HG02870 (cell line): ENCODE results near the gene INO80E.
A peak's percentile ranks its signal among the peaks of the same experiment; 100 is the strongest.
"Not testable (repeated sequence)": the region's sequence is repeated elsewhere in the genome, so short reads cannot be mapped to it uniquely, and the experiment has no call there.

Experiments used
- ATAC-seq: cut with Tn5 transposase; IDR thresholded peaks from one replicate; pipeline ENCODE4 v1.9.1; 2021; ENCODE audit warnings: mild to moderate bottlenecking, moderate library complexity; ENCODE audit not compliant: unreplicated experiment

The INO80E gene

DNA sequence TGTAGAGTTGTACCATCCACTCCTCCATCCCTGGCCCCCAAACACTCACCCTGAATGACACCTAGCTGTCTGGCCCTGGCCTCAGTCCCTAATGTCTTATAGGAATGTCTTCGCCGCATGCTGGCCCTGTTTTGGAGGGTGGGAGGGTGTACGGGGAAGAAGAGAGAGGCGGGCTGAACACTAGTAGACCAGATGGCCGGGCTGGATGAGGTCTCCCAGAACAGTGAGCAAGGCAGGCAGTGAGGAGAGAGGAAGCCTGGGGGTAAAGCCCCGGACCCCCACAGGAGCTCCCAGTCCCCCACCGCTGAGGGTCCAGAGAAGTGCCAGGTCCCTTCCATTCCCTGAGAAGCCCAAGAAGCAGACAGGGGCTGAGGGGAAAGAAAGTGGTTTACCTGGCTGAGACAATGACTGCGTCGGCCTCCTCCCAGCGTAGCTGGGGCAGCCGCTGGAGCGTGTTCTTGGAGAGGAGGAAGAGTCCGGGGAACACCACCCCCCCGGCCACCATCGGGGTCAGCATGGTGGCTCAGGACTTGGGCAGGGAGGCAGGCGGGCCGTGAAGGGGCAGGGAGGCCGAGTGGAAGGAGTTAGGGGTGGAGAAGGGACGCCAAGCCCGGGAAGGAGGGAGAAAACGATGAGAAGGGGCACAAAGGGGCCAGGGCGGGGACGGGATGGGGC, 34.1 kb downstream of the INO80E start:
- ATAC-seq: no peak

DNA sequence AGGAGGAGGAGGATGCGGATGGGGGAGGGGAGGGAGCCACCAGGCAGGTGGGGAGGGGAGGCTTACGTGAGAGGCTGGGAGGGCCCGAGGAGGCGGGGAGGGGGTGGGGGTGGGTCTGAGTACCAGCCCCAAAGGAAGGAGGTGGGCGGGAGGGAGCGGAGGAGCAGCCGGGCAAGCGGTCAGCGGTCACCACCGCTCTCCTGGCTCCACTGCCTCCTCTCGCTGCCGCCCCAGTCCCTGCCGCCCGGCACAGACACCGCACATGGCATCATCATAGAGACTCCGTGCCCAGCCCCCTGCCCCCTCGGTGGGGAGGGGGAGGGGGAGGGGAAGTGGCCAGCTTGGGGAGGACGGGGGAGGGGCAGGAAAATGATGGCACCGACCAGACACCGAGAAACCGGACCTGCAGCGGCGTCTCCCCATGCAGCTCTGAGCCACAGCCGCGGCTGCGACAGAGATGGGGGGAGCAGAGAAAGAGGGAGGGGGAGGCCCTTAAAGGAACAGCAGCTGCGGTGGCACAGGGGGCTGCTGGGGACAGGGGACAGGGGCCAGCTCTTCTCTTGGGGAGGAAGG, 34.9 kb downstream of the INO80E start, which contains the start of gene TLCD3B:
Gene TLCD3B (minus strand): TSS at position 431 of the 573 bp plus-strand sequence. CDS start 744 bp downstream, outside the sequence.
- no peak for ATAC-seq

DNA sequence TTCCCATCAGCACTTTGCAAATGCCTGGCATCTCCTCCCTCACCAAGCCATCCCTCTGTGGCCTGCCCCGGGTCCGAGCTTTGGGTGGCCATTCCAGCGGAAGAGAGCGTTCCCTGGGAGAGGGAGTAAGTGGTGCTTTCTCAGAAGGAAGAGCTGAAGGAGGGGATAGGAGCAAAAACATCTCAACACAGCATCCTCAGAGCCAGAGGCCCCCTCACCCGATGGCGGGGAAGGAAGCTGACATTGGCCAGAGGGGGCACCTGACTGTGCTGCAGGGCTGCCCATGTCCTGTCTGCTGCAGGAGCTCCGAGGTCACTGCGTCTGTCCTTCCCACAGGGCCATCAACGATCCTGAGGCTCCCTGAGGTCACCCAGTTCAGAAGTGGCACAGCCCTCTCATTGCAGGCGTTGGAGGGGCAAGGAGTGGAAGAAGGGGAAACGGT, 35.5 kb downstream of the INO80E start:
- no peak for ATAC-seq

DNA sequence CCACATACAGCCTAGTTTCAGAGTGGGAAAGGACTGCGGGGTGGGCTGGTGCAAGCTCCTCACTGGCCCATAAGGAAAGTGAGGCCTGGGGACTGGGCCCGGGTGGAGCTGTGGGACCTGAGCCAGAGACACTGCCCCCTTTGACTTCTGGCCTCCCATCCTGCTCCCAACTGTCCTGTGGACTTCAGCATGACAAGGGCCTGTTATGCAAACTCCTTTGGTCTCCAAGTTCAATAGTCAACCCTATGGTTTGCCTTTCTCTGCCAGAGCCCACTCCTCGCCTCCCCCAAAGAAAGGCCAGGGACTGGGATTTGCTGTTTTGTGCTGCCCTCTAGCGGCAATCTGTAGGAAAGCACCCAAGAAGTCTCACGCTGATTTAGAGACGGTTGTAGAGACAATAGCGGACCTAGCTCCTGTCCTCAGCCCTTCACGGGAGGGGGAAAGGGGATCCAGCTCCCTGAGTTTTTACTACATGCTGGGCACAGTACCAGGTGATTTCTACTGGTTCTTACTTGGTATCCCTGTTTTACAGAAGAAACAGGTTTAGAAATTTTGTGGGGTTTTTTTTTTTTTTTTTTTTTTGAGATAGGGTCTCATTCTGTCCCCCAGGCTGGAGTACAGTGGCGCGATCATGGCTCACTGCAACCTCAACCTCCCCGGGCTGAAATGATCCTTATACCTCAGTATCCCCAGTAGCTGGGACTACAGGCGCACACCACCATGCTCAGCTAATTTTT, 36.2 kb downstream of the INO80E start:
- no peak for ATAC-seq

DNA sequence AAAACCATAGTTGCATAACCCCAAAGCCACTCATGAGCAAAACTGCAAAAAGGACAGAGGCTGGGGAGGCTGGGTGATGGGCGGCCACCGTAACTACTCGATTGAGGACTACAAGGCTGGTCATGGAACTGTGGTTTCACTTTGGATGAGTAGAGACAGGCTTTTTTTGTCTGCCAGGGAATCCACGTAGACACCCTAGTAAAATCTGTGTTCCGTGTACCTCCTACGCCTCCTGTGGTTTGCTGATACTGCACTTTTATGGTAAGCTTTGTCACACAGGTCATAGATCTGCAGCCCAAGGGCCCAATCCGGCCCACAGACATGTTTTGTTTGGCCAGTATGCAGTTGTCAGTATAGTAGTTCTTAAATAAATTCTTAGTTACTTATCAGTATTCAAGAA, 37.2 kb downstream of the INO80E start:
- ATAC-seq: no peak

DNA sequence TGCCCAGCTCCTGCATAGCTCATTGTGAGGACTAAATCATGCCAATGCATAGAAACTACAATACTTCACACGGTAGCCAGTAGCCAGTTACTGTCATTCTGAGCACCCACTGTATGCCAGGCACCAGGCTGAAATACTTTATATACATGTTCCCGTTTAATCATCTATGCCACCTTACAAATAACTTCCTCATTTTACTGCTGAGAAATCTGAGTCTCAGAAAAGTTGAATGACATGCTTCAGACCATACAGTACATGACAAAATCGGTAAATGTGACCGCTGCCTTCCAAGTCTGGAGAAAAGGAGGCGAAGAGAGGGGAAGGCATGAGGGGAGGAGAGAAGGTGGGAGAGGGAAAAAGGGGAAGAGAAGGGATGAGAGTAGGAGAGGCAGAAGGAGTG, 44.2 kb downstream of the INO80E start:
- no peak for ATAC-seq

DNA sequence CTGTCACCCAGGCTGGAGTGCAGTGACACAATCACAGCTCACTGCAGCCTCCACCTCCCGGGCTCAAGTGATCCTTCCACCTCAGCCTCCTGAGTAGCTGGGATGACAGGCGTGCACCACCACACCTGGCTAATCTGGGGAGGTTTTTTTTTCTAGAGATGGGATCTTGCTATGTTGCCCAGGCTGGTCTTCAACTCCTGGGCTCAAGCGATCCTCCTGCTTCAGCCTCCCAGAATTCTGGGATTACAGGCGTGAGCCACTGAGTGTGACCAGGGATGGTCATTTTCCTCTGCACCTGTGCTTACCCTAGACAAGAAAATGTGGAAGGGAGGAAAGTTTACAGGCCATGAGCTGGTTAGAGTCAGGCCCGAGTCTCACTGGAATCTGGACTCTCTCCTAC, 44.6 kb downstream of the INO80E start:
- ATAC-seq: not testable (repeated sequence)

DNA sequence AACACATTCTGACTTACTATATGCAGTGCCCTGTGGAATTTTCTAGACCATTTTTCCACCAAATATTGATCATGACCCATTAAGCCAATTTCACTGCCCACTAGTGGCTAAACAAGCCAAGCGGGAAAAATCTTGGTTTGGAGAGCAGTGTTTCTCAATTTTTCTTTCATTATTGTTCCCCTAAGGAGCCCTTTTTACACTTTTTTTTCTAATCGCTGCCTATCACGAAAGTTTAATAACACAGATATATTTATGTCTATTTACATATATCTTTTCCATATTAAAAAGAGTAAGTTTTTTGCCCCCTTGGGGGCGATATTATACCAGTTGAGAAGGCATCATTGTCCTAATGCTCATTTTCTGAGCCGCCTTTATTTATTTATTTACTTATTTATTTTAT, 45.8 kb downstream of the INO80E start:
- no peak for ATAC-seq

DNA sequence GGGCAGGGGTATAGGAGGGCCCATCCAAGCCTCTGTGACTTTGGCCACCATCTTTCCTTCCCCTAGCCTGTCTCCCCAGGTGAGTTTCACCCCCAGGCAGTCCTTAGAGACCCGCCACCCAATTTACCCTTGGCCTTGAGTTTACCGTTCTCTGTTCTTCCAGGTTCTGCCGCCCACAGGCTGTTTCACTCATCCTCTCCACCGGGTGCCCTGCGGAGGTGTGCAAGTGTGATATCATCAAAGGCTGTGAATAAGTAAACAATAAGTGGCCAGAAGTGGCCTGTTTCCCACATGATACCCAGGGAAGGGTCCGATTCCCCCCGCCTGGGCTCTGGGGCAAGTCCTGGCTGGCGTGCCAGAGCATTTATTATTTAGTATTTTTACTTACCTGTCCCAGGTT, 50.1 kb downstream of the INO80E start:
- ATAC-seq: no peak

DNA sequence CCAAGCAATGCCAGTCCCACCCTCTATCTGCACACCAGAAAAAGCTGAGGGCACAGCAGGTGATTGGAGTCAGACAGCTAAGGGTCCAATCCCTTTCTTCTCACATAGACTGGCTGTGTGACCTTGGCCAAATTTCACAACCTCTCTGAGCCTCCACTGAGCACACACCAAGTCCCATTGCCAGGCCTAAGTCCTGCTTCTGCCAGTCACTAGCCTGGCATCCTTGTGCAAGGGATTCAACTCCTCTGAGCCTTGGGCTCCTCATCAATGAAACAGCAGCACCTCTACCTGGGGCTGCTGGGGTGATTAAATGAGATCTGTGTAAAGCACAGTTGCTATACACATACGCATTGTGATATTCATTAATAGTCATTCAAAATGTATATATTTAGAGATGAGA, 50.5 kb downstream of the INO80E start:
- no peak for ATAC-seq

DNA sequence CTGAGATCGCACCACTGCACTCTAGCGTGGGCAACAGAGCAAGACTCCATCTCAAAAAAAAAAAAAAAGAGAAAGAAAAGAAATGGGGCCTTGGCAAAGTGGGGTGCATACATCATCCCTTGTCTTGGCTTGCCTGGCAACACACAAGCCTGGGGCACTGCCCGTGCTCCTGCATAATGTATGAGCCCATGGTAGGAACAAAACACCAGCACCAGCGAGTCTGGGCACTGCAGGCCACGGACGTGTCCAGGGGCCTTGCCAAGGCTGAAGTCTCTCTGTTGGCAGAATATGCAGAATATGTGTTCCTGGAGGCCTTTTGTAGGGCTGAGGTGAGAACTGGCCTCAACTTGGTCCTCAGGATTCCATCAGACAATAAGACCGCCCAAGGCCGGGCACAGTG, 53.8 kb downstream of the INO80E start:
- no peak for ATAC-seq

DNA sequence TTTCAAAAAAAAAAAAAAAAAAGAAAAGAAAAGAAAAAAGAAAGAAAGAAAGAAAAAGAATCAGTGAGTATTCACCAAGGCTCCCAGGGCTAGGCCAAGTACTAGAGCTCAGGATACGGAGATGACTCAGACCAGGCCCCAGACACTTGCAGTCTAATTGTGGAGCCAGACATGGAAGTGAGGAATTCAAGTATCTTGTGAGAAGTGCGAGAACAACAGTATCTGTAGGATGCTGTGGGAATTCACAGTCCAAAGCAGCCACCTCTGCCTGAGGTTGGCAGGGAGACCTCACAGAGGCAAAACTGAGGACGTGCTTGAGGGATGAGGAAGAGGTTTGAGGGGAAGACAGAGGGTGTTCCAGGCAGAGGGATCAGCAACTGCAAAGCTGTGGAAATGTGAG, 55.5 kb downstream of the INO80E start:
- no peak for ATAC-seq

DNA sequence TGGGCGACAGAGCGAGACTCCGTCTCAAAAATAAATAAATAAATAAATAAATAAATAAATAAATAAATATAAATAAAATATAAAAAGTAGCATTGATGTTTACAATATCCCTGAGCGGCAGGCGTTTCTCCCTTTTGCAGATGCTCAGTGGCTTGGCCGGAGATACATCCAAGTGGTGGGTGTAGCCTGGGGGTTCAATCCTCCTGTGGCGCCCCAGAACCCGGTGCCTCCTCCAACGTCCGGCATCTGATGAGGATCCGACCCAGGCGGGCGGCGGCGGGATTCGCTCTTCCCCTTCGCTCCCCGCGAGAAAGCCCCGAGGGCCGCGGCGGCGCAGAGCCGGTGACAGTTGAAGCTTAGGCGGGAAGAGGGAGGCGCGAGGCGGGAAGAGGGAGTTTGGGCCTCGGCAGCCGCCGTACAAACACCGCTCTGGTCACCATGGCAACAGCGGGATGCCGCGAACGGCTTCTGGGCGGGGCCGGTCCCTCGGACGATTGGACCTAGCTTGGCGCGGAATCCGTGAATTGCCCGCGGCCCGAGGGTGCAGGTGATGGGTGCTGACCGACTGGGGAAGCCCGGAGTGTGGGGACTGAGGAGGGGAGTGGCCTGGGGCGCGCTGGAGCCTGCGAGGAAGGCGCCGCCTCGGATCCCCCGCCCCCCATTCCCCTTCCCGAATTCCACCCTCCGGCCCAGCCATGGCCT, 56.8 kb downstream of the INO80E start:
- ATAC-seq: peak; percentile 76

DNA sequence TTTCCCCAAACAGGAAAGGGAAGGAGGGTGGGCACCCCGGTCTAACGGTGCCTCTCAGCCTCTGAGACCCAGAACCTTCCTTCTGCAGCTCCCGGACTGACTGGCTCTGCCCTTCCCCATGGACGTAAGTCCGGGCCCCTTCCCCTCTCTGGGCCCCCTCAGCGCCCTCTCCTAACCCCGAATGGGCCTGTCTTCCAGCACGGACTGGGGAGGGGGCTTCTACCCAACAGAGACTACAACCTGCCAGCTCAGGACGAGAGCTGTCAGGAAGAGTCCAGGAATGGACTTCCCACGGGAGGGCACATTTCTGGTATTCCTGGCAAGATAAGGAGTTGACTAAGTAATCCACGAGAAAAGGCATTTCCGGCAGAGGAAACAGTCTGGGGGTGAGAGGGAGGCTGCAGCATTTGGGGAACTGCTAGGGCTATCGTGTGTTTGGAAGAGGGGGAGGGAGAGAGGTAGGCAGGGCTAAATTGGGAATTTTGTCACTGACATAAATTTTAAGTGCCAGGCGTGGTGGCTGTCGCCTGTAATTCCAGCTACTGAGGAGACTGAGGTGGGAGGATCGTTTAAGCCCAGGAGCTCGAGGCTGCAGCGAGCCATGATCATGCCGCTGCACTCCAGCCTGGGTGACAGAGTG, 57.5 kb downstream of the INO80E start:
- ATAC-seq: no peak

DNA sequence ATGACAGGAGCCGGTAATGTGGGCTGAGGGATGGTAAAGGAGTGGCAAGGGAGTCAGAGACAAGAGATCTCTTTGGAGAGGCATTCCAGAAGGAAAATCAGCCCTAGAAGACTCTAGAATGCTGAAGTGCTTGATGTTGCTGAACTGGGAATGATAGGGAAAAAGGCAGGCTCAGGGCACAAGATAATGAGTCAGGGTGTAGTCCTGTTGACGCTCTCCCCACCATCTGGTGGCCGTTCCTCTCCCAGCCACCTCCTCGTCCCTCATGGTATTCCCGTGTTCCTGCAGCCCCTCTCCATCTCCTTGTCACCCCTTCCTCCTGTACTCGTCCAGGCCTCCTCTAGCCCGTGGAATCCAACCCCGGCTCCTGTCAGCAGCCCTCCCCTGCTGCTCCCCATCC, 58.4 kb downstream of the INO80E start:
- no peak for ATAC-seq

DNA sequence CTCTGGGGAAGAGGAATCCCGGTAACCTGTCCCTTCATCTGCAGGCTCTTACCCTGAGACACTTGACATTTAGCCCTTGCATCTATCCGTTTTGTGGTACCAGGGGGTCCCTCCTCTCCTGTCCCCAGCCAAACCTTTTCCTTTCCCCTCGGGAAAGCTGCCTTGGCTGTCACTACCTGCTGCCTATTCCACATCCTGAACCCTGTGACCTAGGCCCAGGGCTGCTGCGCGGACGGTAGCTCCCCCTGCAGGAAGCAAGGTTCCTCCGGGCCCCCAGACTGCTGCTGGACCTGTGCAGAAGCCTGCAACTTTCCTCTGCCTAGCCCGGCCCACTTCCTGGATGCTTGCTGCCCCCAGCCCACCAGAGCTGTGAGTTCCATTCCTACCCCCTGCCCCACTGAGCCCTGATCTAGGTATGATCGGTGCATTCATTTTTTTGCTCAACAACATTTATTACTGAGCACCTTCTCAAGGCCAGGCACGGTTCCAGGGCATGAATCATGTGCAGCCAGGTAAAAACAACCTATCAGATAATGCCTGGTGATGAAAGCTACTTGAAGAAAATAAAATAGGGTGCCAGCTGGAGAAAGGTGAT, 59.0 kb downstream of the INO80E start:
- no peak for ATAC-seq
